Daoy (cell line): ENCODE measurements around the gene SLCO6A1. TPM values are rescaled to one million over a fixed set of nuclear protein-coding genes. Genes with fewer than 3 reads are reported as not detected.

ENCODE experiments used
- DNase-seq: peaks from one replicate; pipeline ENCODE4 v3.0.0-alpha.2; 2015; ENCODE audit warnings: low read depth
- total RNA-seq: library from RNA; depleted of rRNA; stranded (reverse); fragments of >200 nt; shearing (Covaris generic); gene quantifications from 2 replicates; pipeline ENCODE4 v1.2.3, GENCODE V29; 2014; rRNA removed

SLCO6A1 gene
- total RNA-seq, 1 experiment from 2014 or later = not detected

DNA sequence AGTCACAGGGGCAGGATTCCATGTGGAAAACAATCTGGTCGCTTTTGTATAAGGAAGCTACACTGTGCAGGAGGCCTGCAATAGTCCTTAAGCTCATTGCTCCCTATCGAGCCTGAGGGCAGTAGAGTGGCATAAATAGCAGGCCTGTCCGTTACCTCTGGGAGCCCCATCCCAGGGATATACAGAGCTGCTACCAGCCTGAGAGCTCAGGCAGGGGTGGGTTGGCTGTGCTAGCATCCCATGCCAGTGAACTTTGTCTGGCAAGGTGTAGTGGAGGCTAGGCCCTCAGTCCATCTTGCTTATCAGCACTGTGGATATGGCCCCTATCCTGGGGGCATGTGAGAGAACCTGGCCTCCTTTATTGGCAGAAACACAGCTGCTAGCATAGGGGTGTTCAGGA lies 47.7 kb downstream of the SLCO6A1 start:
- DNase-seq = no peak

DNA sequence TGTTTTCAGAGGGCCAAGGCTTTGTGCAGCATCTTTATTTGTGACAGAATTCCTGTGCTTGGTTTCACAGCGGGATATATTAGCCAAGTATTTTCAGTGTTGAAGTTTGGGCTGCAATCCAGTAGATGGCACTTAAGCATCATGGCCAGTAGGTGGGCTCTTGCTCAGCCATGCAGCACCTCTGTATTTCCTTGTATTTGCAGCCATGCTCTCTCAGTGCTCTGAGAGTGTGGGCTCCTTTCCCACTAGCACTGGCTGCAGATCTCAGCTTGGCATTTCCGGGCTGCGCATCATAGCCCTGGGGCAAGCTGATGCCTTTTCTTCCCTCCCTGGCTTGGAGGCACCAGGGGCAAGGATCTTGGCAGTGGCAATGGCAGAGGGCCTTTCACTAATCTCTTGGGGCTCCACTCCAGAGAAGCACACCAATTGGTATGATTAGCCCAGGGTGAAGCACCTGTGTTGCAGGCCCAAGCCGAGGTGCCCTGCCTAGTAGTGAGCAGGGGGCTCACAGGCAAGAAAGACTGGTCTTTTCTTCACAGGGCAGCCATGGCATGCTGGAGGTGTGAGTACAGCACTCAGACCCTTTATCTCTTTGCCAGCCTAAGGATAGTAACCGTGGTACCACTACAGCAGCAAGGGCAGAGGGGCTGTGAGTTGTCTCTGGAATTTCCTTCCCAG lies 48.3 kb downstream of the SLCO6A1 start:
- no peak for DNase-seq

DNA sequence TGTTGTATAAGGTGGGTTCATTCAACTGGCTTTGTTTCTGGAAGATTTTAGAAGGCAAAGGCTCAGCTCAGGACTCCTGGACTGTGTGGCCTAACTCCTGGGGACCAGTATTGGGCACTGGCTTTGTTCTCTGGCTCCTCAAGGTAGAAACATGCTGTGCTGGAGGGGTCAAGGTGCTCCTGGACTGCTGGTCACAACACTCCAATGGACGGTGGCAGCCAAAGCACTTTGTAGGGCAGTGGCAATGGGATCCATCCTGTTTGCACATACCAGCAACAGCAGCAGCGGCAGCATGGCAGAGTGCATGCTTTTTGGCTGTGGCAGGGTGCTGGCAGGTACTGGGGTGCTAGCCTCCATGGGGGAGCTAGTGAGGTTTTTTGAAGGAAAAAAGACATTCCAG lies 65.3 kb downstream of the SLCO6A1 start:
- DNase-seq = no peak

DNA sequence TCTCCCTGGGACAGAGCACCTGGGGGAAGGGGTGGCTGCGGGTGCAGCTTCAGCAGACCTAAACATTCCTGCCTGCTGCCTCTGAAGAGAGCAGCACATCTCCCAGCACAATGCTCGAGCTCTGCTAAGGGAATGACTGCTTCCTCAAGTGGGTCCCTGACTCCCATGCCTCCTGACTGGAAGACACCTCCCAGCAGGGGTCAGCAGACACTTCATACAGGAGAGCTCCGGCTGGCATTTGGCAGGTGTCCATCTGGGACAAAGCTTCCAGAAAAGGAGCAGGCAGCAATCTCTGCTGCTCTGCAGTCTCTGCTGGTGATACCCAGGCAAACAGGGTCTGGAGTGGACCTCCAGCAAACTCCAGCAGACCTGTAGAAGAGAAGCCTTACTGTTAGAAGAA lies 77.2 kb downstream of the SLCO6A1 start:
- DNase-seq = peak; percentile 0

DNA sequence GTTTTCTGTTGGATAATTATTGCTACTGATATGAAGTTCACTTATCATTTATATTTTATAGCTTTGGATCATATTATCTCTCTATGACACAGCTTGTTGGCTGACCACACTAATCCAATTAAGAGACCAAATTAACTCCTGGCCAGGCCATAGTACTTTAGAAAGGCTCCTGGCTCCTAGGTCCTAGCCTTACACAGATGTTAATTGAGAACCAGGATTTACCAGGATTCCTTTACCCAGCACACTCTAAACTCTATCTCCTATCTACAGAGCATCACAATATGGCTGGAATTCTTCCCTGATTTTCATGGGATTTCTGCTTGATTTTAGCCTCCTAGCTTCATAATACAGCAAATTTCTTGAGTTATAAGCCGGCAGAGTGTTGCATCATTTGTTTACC lies 80.3 kb downstream of the SLCO6A1 start:
- DNase-seq = no peak

DNA sequence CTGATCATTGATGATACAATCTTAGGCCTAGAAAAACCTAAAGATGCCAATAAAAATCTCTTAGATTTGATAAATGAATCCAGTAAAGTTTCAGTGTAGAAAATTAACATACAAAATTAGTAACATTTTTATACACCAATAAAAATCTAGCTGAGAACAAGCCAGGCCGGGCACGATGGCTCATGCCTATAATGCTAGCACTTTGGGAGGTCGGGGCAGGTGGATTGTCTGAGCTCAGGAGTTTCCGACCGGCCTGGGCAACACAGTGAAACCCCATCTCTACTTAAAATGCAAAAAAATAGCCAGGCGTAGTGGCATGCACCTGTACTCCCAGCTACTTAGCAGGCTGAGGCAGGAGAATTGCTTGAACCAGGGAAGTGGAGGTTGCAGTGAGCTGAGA lies 84.4 kb downstream of the SLCO6A1 start:
- no peak for DNase-seq

DNA sequence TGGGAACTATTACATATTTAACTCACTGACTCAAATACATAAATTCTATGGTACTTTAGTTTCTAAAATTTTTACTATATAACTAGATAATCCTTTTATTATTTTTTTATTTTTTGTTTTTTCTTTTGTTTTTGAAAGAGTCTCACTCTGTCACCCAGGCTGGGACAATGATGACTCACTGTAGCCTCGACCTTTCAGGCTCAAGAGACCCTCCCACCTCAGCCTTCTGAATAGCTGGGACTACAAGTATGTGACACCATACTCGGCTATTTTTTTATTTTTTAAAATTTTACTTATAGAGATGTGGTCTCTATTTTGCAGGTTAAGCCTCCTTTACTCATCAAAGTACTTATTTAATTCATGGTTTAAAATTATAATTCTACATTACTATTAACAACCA lies 110.6 kb downstream of the SLCO6A1 start:
- no peak for DNase-seq

DNA sequence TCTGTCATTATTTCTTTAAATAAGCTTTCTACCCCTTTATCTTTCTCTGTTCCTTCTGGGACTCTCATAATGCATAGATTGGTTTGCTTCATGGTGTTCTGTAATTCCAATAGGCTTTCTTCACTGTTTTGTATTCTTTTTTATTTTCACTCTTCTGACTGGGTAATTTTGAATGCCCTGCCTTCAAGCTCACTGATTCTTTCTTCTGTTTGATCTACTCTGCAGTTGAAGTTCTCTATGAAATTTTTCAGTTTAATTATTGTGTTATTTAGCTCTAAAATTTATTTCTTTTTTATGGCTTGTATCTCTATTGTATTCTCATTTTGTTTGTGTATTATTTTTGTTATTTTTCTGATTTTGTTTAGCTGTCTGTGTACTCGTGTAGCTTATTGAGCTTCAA lies 113.4 kb downstream of the SLCO6A1 start:
- DNase-seq = no peak

DNA sequence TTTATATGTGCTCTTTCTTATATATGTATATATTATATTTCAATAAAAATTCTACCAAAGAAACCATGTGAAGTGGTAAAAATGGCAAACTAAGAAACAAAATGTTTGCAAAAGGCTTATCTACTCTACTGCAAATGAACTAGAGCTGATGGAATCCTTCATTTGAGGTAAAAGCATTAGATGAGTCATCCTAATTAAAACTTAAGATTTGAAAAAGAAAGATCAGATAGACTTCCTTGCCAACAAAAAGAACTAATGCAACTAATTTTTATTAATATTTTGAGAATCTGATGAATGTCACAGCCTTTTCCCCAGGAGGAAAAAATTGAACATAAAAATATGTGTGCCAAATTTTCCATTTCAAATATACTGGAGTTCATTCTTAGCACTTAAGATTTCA lies 118.6 kb downstream of the SLCO6A1 start:
- no peak for DNase-seq

DNA sequence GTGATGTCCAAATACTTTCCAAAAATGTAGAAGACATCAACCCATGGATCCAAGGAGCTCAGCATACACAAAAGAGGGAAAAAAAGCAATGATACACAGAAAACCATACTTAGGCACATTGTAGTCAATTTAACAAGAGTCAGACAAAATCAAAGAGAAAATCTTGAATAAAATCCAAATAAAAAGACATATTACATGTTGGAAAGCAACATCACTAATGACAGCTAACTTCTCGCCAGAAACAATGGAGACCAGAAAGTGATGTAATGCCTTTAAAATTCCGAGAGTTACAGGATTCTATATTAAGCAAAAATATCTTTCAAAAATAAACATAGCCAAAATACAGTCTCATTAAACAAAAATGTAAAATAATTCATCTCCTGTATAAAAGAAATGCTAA lies 122.9 kb downstream of the SLCO6A1 start:
- no peak for DNase-seq

DNA sequence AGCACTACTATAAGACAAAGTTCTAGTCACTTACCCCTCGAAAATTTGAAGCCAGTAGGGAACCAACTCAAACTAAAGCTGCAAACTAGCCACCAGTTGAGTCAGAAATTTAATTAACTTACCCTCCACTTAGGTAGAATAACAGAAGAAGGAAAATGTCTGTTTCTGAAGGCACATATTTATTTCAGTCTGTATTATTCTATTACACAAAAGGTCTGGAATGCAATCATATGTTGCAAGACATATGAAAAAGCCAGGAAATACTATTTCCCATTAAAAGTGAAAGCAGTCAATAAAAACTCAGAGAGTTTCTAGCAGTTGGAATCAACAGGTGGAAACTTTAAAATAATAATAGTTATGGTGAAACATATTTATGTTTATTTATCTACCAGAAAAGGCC lies 123.5 kb downstream of the SLCO6A1 start:
- DNase-seq = no peak

DNA sequence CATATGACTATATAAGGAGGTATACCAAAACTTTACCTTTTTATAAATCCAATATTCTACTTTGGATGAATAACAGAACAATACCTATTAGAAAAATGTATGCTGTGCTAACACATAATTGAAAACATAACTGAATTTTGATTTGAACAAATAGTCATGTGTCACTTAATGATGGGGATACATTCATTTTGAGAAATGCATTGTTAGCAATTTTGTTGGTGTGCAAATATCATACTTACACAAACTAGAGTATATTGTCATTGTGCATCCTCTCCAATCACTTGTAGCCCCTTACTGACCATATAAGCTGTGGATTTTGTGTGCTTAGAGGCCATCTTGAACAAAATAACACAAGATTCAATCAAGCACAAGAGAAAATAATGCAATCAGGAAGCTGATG lies 130.4 kb downstream of the SLCO6A1 start:
- no peak for DNase-seq

DNA sequence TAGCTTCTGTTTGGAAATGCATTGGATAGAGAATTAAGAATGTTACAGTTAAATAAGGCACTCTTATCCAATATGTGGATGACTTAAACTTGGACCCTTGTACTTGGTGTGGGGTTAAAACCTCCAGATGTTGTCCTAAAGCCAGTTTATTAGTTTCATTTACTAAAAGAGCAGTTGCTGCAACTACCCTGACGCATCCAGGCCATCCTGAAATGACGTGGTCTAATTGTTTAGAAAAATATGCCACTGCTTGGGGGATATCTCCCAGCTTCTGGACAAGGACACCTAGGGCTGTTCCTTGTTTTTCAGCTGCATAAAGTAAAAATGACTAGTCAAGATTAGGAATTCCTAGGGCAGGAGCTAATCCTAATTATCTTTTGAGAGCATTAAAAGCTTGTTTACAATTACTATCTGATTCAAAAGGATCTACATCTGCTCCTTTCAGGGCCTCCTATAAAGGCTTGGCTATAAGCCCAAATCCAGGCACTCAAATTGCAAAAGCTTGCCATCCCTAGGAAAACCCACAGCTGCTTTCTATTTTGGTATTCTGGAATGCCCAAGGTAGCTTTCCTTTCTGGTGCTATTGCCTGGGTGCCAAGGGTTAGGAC lies 157.0 kb downstream of the SLCO6A1 start:
- DNase-seq = no peak

DNA sequence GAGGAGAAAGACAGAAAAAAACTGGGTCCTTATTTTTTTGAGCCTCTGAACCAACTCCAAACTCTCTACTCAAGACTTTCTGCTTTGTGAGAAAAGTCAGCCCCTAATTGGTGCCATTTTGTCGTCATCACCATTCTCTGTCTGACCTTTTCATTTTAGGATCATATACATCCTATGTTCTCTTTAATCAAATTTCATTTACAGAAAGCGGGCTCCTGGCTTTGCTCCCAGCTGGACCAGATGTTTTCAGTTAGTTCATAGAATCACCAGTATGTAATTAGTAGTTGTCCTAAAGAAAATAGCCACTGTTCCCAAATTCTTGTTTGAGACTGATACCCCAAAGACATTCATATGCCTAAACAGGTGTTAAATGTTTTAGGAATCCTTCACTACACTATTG lies 174.1 kb downstream of the SLCO6A1 start:
- no peak for DNase-seq

Other genes with a start within 250 kb of the SLCO6A1 start
- not detected in 2 replicates for gene SLCO4C1, start 202.7 kb downstream of the SLCO6A1 start, total RNA-seq